ENCODE data around the gene MRC1. TPM values are rescaled to one million over a fixed set of nuclear protein-coding genes. Genes with fewer than 3 reads are reported as not detected.
A peak's percentile ranks its signal among the peaks of the same experiment; 100 is the strongest.

Gene MRC1
- total RNA-seq, 1 donor from 2014 or later: 25.3 TPM

GRCh38 chr10:17842641-17843040, 33.5 kb downstream of the MRC1 start:
- no peak for DNase-seq (ENCODE audit: low spot score)

GRCh38 chr10:17847585-17848296, 38.6 kb downstream of the MRC1 start:
- DNase-seq (ENCODE audit: low spot score): peak; percentile 66

GRCh38 chr10:17848646-17849045, 39.5 kb downstream of the MRC1 start:
- no peak for DNase-seq (ENCODE audit: low spot score)

GRCh38 chr10:17850501-17850900, 41.4 kb downstream of the MRC1 start:
- no peak for DNase-seq (ENCODE audit: low spot score)

GRCh38 chr10:17851611-17852010, 42.5 kb downstream of the MRC1 start:
- peak; percentile 44 for DNase-seq (ENCODE audit: low spot score)

- no peak for DNase-seq (ENCODE audit: low spot score)
Measured at GRCh38 chr10:17854044-17854652, 45.0 kb downstream of the MRC1 start.

GRCh38 chr10:17857040-17857439, 47.9 kb downstream of the MRC1 start:
- DNase-seq (ENCODE audit: low spot score): no peak

GRCh38 chr10:17859492-17860156, 50.5 kb downstream of the MRC1 start:
- no peak for DNase-seq (ENCODE audit: low spot score)

GRCh38 chr10:17861760-17862159, 52.6 kb downstream of the MRC1 start:
- no peak for DNase-seq (ENCODE audit: low spot score)

- peak; percentile 3 for DNase-seq (ENCODE audit: low spot score)
Measured at GRCh38 chr10:17865351-17865750, 56.2 kb downstream of the MRC1 start.

GRCh38 chr10:17866346-17866745, 57.2 kb downstream of the MRC1 start:
- DNase-seq (ENCODE audit: low spot score): no peak

GRCh38 chr10:17867056-17867455, 57.9 kb downstream of the MRC1 start:
- DNase-seq (ENCODE audit: low spot score): no peak

GRCh38 chr10:17871036-17871435, 61.9 kb downstream of the MRC1 start:
- no peak for DNase-seq (ENCODE audit: low spot score)

GRCh38 chr10:17872191-17873091, 63.3 kb downstream of the MRC1 start:
- no peak for DNase-seq (ENCODE audit: low spot score)

- no peak for DNase-seq (ENCODE audit: low spot score)
Measured at GRCh38 chr10:17873946-17874345, 64.8 kb downstream of the MRC1 start.

- no peak for DNase-seq (ENCODE audit: low spot score)
Measured at GRCh38 chr10:17877121-17877520, 68.0 kb downstream of the MRC1 start.

GRCh38 chr10:17878896-17879295, 69.7 kb downstream of the MRC1 start:
- DNase-seq (ENCODE audit: low spot score): no peak

- no peak for DNase-seq (ENCODE audit: low spot score)
Measured at GRCh38 chr10:17880601-17881000, 71.5 kb downstream of the MRC1 start.

GRCh38 chr10:17882557-17882956, 73.4 kb downstream of the MRC1 start:
- no peak for DNase-seq (ENCODE audit: low spot score)

- no peak for DNase-seq (ENCODE audit: low spot score)
Measured at GRCh38 chr10:17883621-17884020, 74.5 kb downstream of the MRC1 start.

- no peak for DNase-seq (ENCODE audit: low spot score)
Measured at GRCh38 chr10:17888189-17888588, 79.0 kb downstream of the MRC1 start.

GRCh38 chr10:17891435-17891834, 82.3 kb downstream of the MRC1 start:
- no peak for DNase-seq (ENCODE audit: low spot score)

All from umbilical cord (tissue), 2 donors.